HG03432 (cell line): ENCODE results near the gene LMX1A.

Experiments used
- ATAC-seq: cut with Tn5 transposase; IDR thresholded peaks from one replicate; pipeline ENCODE4 v1.9.1; 2021; ENCODE audit warnings: mild to moderate bottlenecking, moderate library complexity; ENCODE audit not compliant: unreplicated experiment

The LMX1A gene

GRCh38 chr1:165355977-165356811, at the start of gene LMX1A:
Gene LMX1A (minus strand): TSS chr1:165356715. CDS start chr1:165355559, 1,156 bp downstream.
- no peak for ATAC-seq

GRCh38 chr1:165403835-165404482, 47.4 kb upstream of the LMX1A start:
- peak; percentile 78 for ATAC-seq

GRCh38 chr1:165402517-165403111, 46.1 kb upstream of the LMX1A start:
- ATAC-seq = no peak

GRCh38 chr1:165397944-165398343, 41.4 kb upstream of the LMX1A start:
- ATAC-seq = no peak

GRCh38 chr1:165395901-165396300, 39.4 kb upstream of the LMX1A start:
- no peak for ATAC-seq

- peak; percentile 36 for ATAC-seq
Observed at GRCh38 chr1:165395478-165395877, 39.0 kb upstream of the LMX1A start.

- ATAC-seq = peak; percentile 98
Observed at GRCh38 chr1:165392634-165393571, 36.4 kb upstream of the LMX1A start.

GRCh38 chr1:165389609-165390008, 33.1 kb upstream of the LMX1A start:
- no peak for ATAC-seq

- no peak for ATAC-seq
Observed at GRCh38 chr1:165387961-165388360, 31.4 kb upstream of the LMX1A start.

- no peak for ATAC-seq
Observed at GRCh38 chr1:165387505-165387904, 31.0 kb upstream of the LMX1A start.

- ATAC-seq = no peak
Observed at GRCh38 chr1:165383599-165384405, 27.3 kb upstream of the LMX1A start.

GRCh38 chr1:165383067-165383466, 26.6 kb upstream of the LMX1A start:
- ATAC-seq = no peak

GRCh38 chr1:165381745-165382505, 25.4 kb upstream of the LMX1A start:
- no peak for ATAC-seq

- ATAC-seq = peak; percentile 39
Observed at GRCh38 chr1:165376811-165377311, 20.3 kb upstream of the LMX1A start.

GRCh38 chr1:165376041-165376810, 19.7 kb upstream of the LMX1A start:
- ATAC-seq = peak; percentile 67

GRCh38 chr1:165375623-165376022, 19.1 kb upstream of the LMX1A start:
- no peak for ATAC-seq

GRCh38 chr1:165371588-165372225, 15.2 kb upstream of the LMX1A start:
- ATAC-seq = no peak
